IMR-90 (cell line): ENCODE data around the gene SLC24A3. TPM values are rescaled to one million over a fixed set of nuclear protein-coding genes. Genes with fewer than 3 reads are reported as not detected.

Experiments
- ATAC-seq: fragments of 200-7000 bp; cut with Tn5 transposase; 2 replicates; pipeline ENCODE4 v1.9.1; 2020; ENCODE audit warnings: low read depth, mild to moderate bottlenecking, moderate library complexity
- BruUV-seq: library from RNA; stranded (reverse); fragments of 400-500 nt; replicated peaks from 2 replicates; lab custom pipeline; 2021; lab: Mats Ljungman, UMichigan
- CTCF ChIA-PET: fragments of 300-600 bp; formaldehyde crosslinking; extraction: SDS; loops from one replicate; lab custom pipeline; 2021; ENCODE audit warnings: antibody characterized with exemption; lab: Yijun Ruan, JAX
- POLR2A ChIA-PET: fragments of 300-600 bp; sonication (Branson Sonifier 250); formaldehyde crosslinking; loops from one replicate; lab custom pipeline; 2022; ENCODE audit warnings: antibody characterized with exemption; ENCODE audit not compliant: unreplicated experiment; lab: Charles Lee
- DNase-seq: peaks from one replicate; pipeline ENCODE4 v3.0.0; 2013
- H2AFZ ChIP-seq: replicated peaks from 2 replicates; pipeline ENCODE3; 2013; ENCODE audit warnings: low read length, mild to moderate bottlenecking; ENCODE audit not compliant: poor library complexity
- H2AK5ac ChIP-seq: 2 replicates; pipeline ENCODE4 v1.6.1; 2013; ENCODE audit warnings: low read depth, low read length, inconsistent platforms
- H2AK9ac ChIP-seq: replicated peaks from 2 replicates; pipeline ENCODE3; 2013; ENCODE audit warnings: mild to moderate bottlenecking, low read depth, low read length, moderate library complexity; ENCODE audit not compliant: poor library complexity
- H2BK120ac ChIP-seq: 2 replicates; pipeline ENCODE4 v1.6.1; 2013; ENCODE audit warnings: low read depth, low read length, inconsistent platforms
- H2BK15ac ChIP-seq: 3 replicates; pipeline ENCODE4 v1.6.1; 2013; ENCODE audit warnings: low read depth, low read length, inconsistent platforms
- H2BK20ac ChIP-seq: 2 replicates; pipeline ENCODE4 v1.6.1; 2013; ENCODE audit warnings: low read depth, mild to moderate bottlenecking, inconsistent platforms, low read length, moderate library complexity
- H2BK5ac ChIP-seq: 2 replicates; pipeline ENCODE4 v1.6.1; 2013; ENCODE audit warnings: mild to moderate bottlenecking, low read depth, low read length, inconsistent platforms; ENCODE audit not compliant: poor library complexity, severe bottlenecking
- H3K14ac ChIP-seq: replicated peaks from 2 replicates; pipeline ENCODE4 v1.6.1; 2013; ENCODE audit warnings: low read depth, low read length, inconsistent platforms
- H3K18ac ChIP-seq: 2 replicates; pipeline ENCODE4 v1.6.1; 2013; ENCODE audit warnings: low read depth, low read length, control low read depth
- H3K23ac ChIP-seq: 2 replicates; pipeline ENCODE4 v1.6.1; 2013; ENCODE audit warnings: low read depth, low read length, inconsistent platforms
- H3K27ac ChIP-seq: 2 replicates; pipeline ENCODE4 v1.5.1; 2013; ENCODE audit warnings: mild to moderate bottlenecking, control low read depth, low read length; ENCODE audit not compliant: insufficient read depth
- H3K27me3 ChIP-seq: 2 replicates; pipeline ENCODE4 v1.6.1; 2013; ENCODE audit warnings: low read length; ENCODE audit not compliant: control insufficient read depth, insufficient read depth
- H3K36me3 ChIP-seq: 2 replicates; pipeline ENCODE4 v1.6.1; 2013; ENCODE audit warnings: low read length, mixed read lengths; ENCODE audit not compliant: control insufficient read depth, insufficient read depth
- H3K4ac ChIP-seq: 2 replicates; pipeline ENCODE4 v1.6.1; 2013; ENCODE audit warnings: low read depth, low read length, inconsistent platforms
- H3K4me1 ChIP-seq: 2 replicates; pipeline ENCODE4 v1.6.1; 2013; ENCODE audit warnings: low read length, mixed read lengths; ENCODE audit not compliant: control insufficient read depth, insufficient read depth
- H3K4me2 ChIP-seq: 2 replicates; pipeline ENCODE4 v1.6.1; 2013; ENCODE audit warnings: low read depth, mild to moderate bottlenecking, control low read depth, low read length, moderate library complexity
- H3K4me3 ChIP-seq: 2 replicates; pipeline ENCODE4 v1.5.1; 2013; ENCODE audit warnings: low read depth, mild to moderate bottlenecking, control low read depth, low read length, moderate library complexity; ENCODE audit not compliant: insufficient read depth
- H3K56ac ChIP-seq: 2 replicates; pipeline ENCODE4 v1.6.1; 2013; ENCODE audit warnings: low read length, inconsistent platforms; ENCODE audit not compliant: insufficient read depth; ENCODE audit errors: extremely low read depth
- H3K79me1 ChIP-seq, 2 experiments: 2 replicates each; pipeline ENCODE4 v1.6.1; 2013; ENCODE audit warnings: low read length in 2 of 2, inconsistent platforms in 1 of 2, low read depth in 1 of 2
- H3K9ac ChIP-seq: 2 replicates; pipeline ENCODE4 v1.6.1; 2013; ENCODE audit warnings: low read depth, low read length, control low read depth
- H3K9me1 ChIP-seq: 2 replicates; pipeline ENCODE4 v1.6.1; 2013; ENCODE audit warnings: low read length, inconsistent platforms; ENCODE audit not compliant: insufficient read depth
- H3K9me3 ChIP-seq: 2 replicates; pipeline ENCODE4 v1.6.1; 2013; ENCODE audit warnings: low read length; ENCODE audit not compliant: control insufficient read depth, insufficient read depth
- H4K20me1 ChIP-seq: 2 replicates; pipeline ENCODE4 v1.6.1; 2013; ENCODE audit warnings: low read length, inconsistent platforms; ENCODE audit not compliant: insufficient read depth
- H4K5ac ChIP-seq: 2 replicates; pipeline ENCODE4 v1.6.1; 2013; ENCODE audit warnings: mild to moderate bottlenecking, low read depth, low read length, control low read depth
- H4K8ac ChIP-seq, 2 experiments: 2 replicates each; pipeline ENCODE4 v1.6.1; 2013; ENCODE audit warnings: low read depth in 2 of 2, low read length in 2 of 2, control low read depth in 1 of 2, inconsistent platforms in 1 of 2
- H4K91ac ChIP-seq: 2 replicates; pipeline ENCODE4 v1.6.1; 2013; ENCODE audit warnings: low read depth, low read length, inconsistent platforms; ENCODE audit not compliant: insufficient read depth
- BHLHE40 ChIP-seq: fragments of 150-350 bp; IDR thresholded peaks from 2 replicates; pipeline ENCODE4 v1.6.1; 2016; ENCODE audit warnings: mild to moderate bottlenecking, low read depth, low read length
- CEBPB ChIP-seq: IDR thresholded peaks from 2 replicates; pipeline ENCODE4 v1.6.1; 2012; ENCODE audit warnings: low read depth, low read length, improper control_type of control experiment
- CHD1 ChIP-seq: IDR thresholded peaks from 2 replicates; pipeline ENCODE4 v1.6.1; 2012; ENCODE audit warnings: low read depth, low read length, improper control_type of control experiment
- FOS ChIP-seq: fragments of 150-350 bp; IDR thresholded peaks from 2 replicates; pipeline ENCODE4 v1.6.1; 2016; ENCODE audit warnings: low read depth, low read length
- MAFK ChIP-seq: IDR thresholded peaks from 2 replicates; pipeline ENCODE4 v1.6.1; 2012; ENCODE audit warnings: low read depth, low read length, improper control_type of control experiment
- MAZ ChIP-seq: IDR thresholded peaks from 2 replicates; pipeline ENCODE4 v1.6.1; 2012; ENCODE audit warnings: low read depth, mild to moderate bottlenecking, low read length, improper control_type of control experiment, moderate library complexity, borderline replicate concordance
- MXI1 ChIP-seq: IDR thresholded peaks from 2 replicates; pipeline ENCODE4 v1.6.1; 2012; ENCODE audit warnings: low read depth, mild to moderate bottlenecking, low read length, moderate library complexity, borderline replicate concordance
- NFE2L2 ChIP-seq: fragments of 150-350 bp; IDR thresholded peaks from 2 replicates; pipeline ENCODE4 v1.6.1; 2016; ENCODE audit warnings: low read depth, mild to moderate bottlenecking, low read length
- POLR2A ChIP-seq: IDR thresholded peaks from 2 replicates; pipeline ENCODE4 v1.6.1; 2012; ENCODE audit warnings: mild to moderate bottlenecking, low read depth, low read length
- RAD21 ChIP-seq: IDR thresholded peaks from 2 replicates; pipeline ENCODE4 v1.6.1; 2012; ENCODE audit warnings: low read length, improper control_type of control experiment
- RCOR1 ChIP-seq: IDR thresholded peaks from 2 replicates; pipeline ENCODE4 v1.6.1; 2012; ENCODE audit warnings: mild to moderate bottlenecking, low read length, improper control_type of control experiment; ENCODE audit not compliant: insufficient replicate concordance
- RFX5 ChIP-seq: IDR thresholded peaks from 2 replicates; pipeline ENCODE4 v1.8.0; 2012; ENCODE audit warnings: low read depth, mild to moderate bottlenecking, low read length, moderate library complexity
- SMC3 ChIP-seq: fragments of 150-350 bp; IDR thresholded peaks from 2 replicates; pipeline ENCODE4 v1.6.1; 2016; ENCODE audit warnings: low read depth, mild to moderate bottlenecking, antibody characterized with exemption, low read length, moderate library complexity
- WGBS, 2 experiments: methylation state at CpG; one replicate each; pipeline versions ENCODE4 v1.1.5 to v1.1.7; 2013; ENCODE audit warnings: missing lambda C conversion rate in 2 of 2; ENCODE audit not compliant: insufficient read length in 1 of 2; ENCODE audit errors: extremely low coverage in 2 of 2; 5-methylcytosine and 5-hydroxymethylcytosine counted together
- dilution Hi-C: fragments of 300-500 bp; cut with HindIII; formaldehyde crosslinking; loops from one replicate; pipeline ENCODE4 v1.14.3; 2018; ENCODE audit warnings: low sequenced_read_pairs; ENCODE audit not compliant: unreplicated experiment
- in situ Hi-C: fragments of 300-500 bp; cut with MboI; formaldehyde crosslinking; loops from 3 replicates; pipeline ENCODE4 v1.14.3; 2019; ENCODE audit warnings: low sequenced_read_pairs, inconsistent platforms, mixed read lengths
- intact Hi-C: fragments of 100-400 bp; cut with micrococcal nuclease; formaldehyde crosslinking; loops from 2 replicates; pipeline ENCODE4 v1.10.0; 2022
- polyA plus RNA-seq, 3 experiments: library from polyadenylated mRNA; depleted of rRNA; stranded (reverse); fragments of >200 nt; gene quantifications; 2 replicates each; pipeline ENCODE4 v1.2.3, GENCODE V29; 2012; ENCODE audit warnings: low replicate concordance in 1 of 3
- total RNA-seq: library from RNA; depleted of rRNA; stranded (reverse); fragments of >200 nt; gene quantifications from 2 replicates; pipeline ENCODE4 v1.2.3, GENCODE V29; 2012
- TF ChIP-seq, protein P1 (sequence below): fragments of 150-350 bp; IDR thresholded peaks from 2 replicates; pipeline ENCODE4 v1.6.1; 2016; ENCODE audit warnings: low read depth, mild to moderate bottlenecking, low read length, moderate library complexity, borderline replicate concordance
- TF ChIP-seq, protein P2 (sequence below): conservative IDR thresholded peaks from 2 replicates; pipeline ENCODE4 v1.5.1; 2012; ENCODE audit warnings: mild to moderate bottlenecking, low read depth, low read length, improper control_type of control experiment
- TF ChIP-seq, protein P3 (sequence below): fragments of 150-350 bp; IDR thresholded peaks from 2 replicates; pipeline ENCODE4 v1.6.1; 2017; ENCODE audit warnings: mild to moderate bottlenecking, antibody characterized with exemption, low read length, low read depth

SLC24A3 gene
- total and polyA plus RNA-seq, 2 of the 4 experiments (the other 2 are of a cell fraction): not detected

DNA sequence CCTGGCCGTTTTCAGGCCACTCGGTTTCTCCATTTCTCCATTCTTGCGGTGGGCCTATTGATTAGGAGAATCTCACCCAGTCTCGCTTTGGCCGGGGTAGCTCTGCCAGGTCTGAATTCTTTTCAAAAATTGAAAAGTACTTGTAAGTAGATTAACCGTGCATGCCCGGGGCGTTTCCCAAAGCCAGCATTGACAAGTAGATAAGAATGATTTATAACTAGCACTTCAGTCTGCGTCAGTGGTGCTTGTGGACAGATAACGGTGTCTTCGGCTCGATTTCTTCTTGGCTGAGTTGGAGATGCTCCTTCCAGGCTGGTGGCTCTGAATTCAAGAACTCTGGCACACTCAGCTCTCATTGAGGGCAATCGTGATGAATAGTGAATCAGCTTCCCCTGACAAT, 29.0 kb downstream of the SLC24A3 start:
- ChIA-PET POLR2A (no interaction called here), CTCF (no interaction called here)
- Histone ChIP-seq H3K9ac (no peak overlapping the region), H3K79me1 (no peaks in the 10 kb centered on the region), H3K56ac (no peak overlapping the region), H4K91ac (no peak overlapping the region), H2BK5ac (no peak overlapping the region), H3K23ac (no peak overlapping the region), H2BK15ac (no peak overlapping the region), H2BK120ac (no peak overlapping the region), H3K4ac (no peak overlapping the region), H3K4me3 (no peak overlapping the region), H4K8ac (no peak overlapping the region), H2AFZ (no peak overlapping the region), H2AK9ac (no peak overlapping the region), H3K14ac (no peak overlapping the region), H3K27me3 (no peaks in the 10 kb centered on the region), H3K36me3 (no peaks in the 10 kb centered on the region), H3K18ac (no peak overlapping the region), H4K5ac (no peak overlapping the region), H3K4me1 (no peaks in the 10 kb centered on the region), H3K27ac (no peak overlapping the region), H3K9me3 (no peaks in the 10 kb centered on the region; the same call in 1 of the 2 replicates), H4K20me1 (no peaks in the 10 kb centered on the region), H3K4me2 (no peak overlapping the region), H2AK5ac (no peak overlapping the region), H2BK20ac (no peak overlapping the region), H3K9me1 (no peaks in the 10 kb centered on the region)
- intact Hi-C loops (no loop called here), in situ Hi-C loops (no loop called here), dilution Hi-C loops (no loop called here)
- WGBS, 2 experiments: 58% methylated on average over 6 of the region's 13 CpGs; no CpG with 5 or more reads in 1 of the 2 experiments
- no peak for DNase-seq
- ATAC-seq: no peak
- TF ChIP-seq POLR2A (no peak), SMC3 (no peak), FOS (no peak), RAD21 (no peak), MAZ (no peak), MAFK (no peak), BHLHE40 (no peak), NFE2L2 (no peak), CEBPB (no peak), RCOR1 (no peak), MXI1 (no peak), CHD1 (no peak), RFX5 (no peak)
- TF ChIP-seq, protein P1, sequence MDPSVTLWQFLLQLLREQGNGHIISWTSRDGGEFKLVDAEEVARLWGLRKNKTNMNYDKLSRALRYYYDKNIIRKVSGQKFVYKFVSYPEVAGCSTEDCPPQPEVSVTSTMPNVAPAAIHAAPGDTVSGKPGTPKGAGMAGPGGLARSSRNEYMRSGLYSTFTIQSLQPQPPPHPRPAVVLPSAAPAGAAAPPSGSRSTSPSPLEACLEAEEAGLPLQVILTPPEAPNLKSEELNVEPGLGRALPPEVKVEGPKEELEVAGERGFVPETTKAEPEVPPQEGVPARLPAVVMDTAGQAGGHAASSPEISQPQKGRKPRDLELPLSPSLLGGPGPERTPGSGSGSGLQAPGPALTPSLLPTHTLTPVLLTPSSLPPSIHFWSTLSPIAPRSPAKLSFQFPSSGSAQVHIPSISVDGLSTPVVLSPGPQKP: no peak
- TF ChIP-seq, protein P2, sequence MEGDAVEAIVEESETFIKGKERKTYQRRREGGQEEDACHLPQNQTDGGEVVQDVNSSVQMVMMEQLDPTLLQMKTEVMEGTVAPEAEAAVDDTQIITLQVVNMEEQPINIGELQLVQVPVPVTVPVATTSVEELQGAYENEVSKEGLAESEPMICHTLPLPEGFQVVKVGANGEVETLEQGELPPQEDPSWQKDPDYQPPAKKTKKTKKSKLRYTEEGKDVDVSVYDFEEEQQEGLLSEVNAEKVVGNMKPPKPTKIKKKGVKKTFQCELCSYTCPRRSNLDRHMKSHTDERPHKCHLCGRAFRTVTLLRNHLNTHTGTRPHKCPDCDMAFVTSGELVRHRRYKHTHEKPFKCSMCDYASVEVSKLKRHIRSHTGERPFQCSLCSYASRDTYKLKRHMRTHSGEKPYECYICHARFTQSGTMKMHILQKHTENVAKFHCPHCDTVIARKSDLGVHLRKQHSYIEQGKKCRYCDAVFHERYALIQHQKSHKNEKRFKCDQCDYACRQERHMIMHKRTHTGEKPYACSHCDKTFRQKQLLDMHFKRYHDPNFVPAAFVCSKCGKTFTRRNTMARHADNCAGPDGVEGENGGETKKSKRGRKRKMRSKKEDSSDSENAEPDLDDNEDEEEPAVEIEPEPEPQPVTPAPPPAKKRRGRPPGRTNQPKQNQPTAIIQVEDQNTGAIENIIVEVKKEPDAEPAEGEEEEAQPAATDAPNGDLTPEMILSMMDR: no peak
- TF ChIP-seq, protein P3, sequence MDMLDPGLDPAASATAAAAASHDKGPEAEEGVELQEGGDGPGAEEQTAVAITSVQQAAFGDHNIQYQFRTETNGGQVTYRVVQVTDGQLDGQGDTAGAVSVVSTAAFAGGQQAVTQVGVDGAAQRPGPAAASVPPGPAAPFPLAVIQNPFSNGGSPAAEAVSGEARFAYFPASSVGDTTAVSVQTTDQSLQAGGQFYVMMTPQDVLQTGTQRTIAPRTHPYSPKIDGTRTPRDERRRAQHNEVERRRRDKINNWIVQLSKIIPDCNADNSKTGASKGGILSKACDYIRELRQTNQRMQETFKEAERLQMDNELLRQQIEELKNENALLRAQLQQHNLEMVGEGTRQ: no peak
- BruUV-seq: no TSS peak
